AG08396 (cell line): ENCODE results near the gene MAML3.

ENCODE experiments used
- DNase-seq: peaks from one replicate; pipeline ENCODE4 v3.0.0; 2012; ENCODE audit warnings: low spot score, mixed read lengths

Gene MAML3

GRCh38 chr4:140156529-140157171, 2.7 kb upstream of the MAML3 start:
- no peak for DNase-seq

- no peak for DNase-seq
These were observed 548 bp upstream of the MAML3 start for GRCh38 chr4:140154572-140154891.

GRCh38 chr4:140153419-140153717, 616 bp downstream of the MAML3 start:
- no peak for DNase-seq

- DNase-seq = peak; percentile 40
These were observed 1.1 kb downstream of the MAML3 start for GRCh38 chr4:140152751-140153418.

GRCh38 chr4:140152013-140152703, 1.8 kb downstream of the MAML3 start:
- peak; percentile 76 for DNase-seq

GRCh38 chr4:140151699-140152012, 2.3 kb downstream of the MAML3 start:
- DNase-seq = peak; percentile 82

- peak; percentile 91 for DNase-seq
These were observed 2.9 kb downstream of the MAML3 start for GRCh38 chr4:140150886-140151698.

- no peak for DNase-seq
These were observed 3.4 kb downstream of the MAML3 start for GRCh38 chr4:140150636-140150885.

GRCh38 chr4:140149846-140150635, 3.9 kb downstream of the MAML3 start:
- peak; percentile 55 for DNase-seq

GRCh38 chr4:140144050-140144449, 9.9 kb downstream of the MAML3 start:
- DNase-seq = no peak

GRCh38 chr4:140141210-140141835, 12.7 kb downstream of the MAML3 start:
- DNase-seq = no peak

- DNase-seq = no peak
These were observed 13.4 kb downstream of the MAML3 start for GRCh38 chr4:140140566-140140965.

- DNase-seq = no peak
These were observed 15.6 kb downstream of the MAML3 start for GRCh38 chr4:140138428-140138827.

- peak; percentile 34 for DNase-seq
These were observed 16.3 kb downstream of the MAML3 start for GRCh38 chr4:140137671-140138070.

- DNase-seq = peak; percentile 36
These were observed 17.5 kb downstream of the MAML3 start for GRCh38 chr4:140136509-140136908.

GRCh38 chr4:140135529-140136088, 18.4 kb downstream of the MAML3 start:
- no peak for DNase-seq

GRCh38 chr4:140134746-140135425, 19.1 kb downstream of the MAML3 start:
- no peak for DNase-seq

- no peak for DNase-seq
These were observed 20.4 kb downstream of the MAML3 start for GRCh38 chr4:140133576-140133975.

- DNase-seq = no peak
These were observed 22.2 kb downstream of the MAML3 start for GRCh38 chr4:140131675-140132229.

- DNase-seq = no peak
These were observed 23.3 kb downstream of the MAML3 start for GRCh38 chr4:140130677-140131076.

- no peak for DNase-seq
These were observed 26.6 kb downstream of the MAML3 start for GRCh38 chr4:140127422-140127821.
